ENCODE results near the gene MASP2. TPM values are rescaled to one million over a fixed set of nuclear protein-coding genes. Genes with fewer than 3 reads are reported as not detected.

The MASP2 gene
- total and polyA plus RNA-seq, 2 donors (not counting 1 experiment from before 2014, with no cell fraction given) = not detected

- no peak for DNase-seq (ENCODE audit: low read depth in 2 of 2)
- no peaks in the 10 kb centered on the region for H3K9me3 ChIP-seq (ENCODE audit: control insufficient read depth, insufficient read depth, low read depth, low read length)
- no peaks in the 10 kb centered on the region for H4K20me1 ChIP-seq (ENCODE audit: control insufficient read depth, extremely low read depth, insufficient read depth, low read length)
- H3K4me3 ChIP-seq (replicated peaks in 1 of 4; ENCODE audit: control extremely low read depth in 1 of 4, insufficient read depth in 1 of 4, low read depth in 3 of 4, low read length in 4 of 4) = no peak overlapping the region
- H3K4me2 ChIP-seq (ENCODE audit: extremely low read depth, insufficient read depth, low read length) = no peak overlapping the region
- no peaks in the 10 kb centered on the region for H3K4me1 ChIP-seq (ENCODE audit: control insufficient read depth, extremely low read depth, insufficient read depth, low read length)
- H3K27me3 ChIP-seq (ENCODE audit: control insufficient read depth, insufficient read depth, low read length) = no peaks in the 10 kb centered on the region
- no peak overlapping the region for H3K27ac ChIP-seq (ENCODE audit: insufficient read depth, low read length)
- TF ChIP-seq CTCF (conservative IDR thresholded peaks at IDR 0.05 in 1 of 2, IDR thresholded peaks at IDR 0.05 in 1 of 2; ENCODE audit: low read depth in 1 of 2, low read length in 2 of 2) = no peak
- no peak for TF ChIP-seq EZH2 (IDR thresholded peaks at IDR 0.05; ENCODE audit: low read length, missing control alignments)
- no peak overlapping the region for H3K9ac ChIP-seq (ENCODE audit: insufficient read depth, low read length)
- peaks cover 13% of the 10 kb centered on the region for H3K36me3 ChIP-seq (ENCODE audit: control insufficient read depth, insufficient read depth, low read length)
- no peaks in the 10 kb centered on the region for H3K79me2 ChIP-seq (ENCODE audit: control insufficient read depth, insufficient read depth, low read length)
- no peak overlapping the region for H2AFZ ChIP-seq (ENCODE audit: low read length)
Measured at GRCh38 chr1:11024874-11025203, 22.2 kb downstream of the MASP2 start.

GRCh38 chr1:11024154-11024873, 22.7 kb downstream of the MASP2 start:
- Histone ChIP-seq H3K4me2 (ENCODE audit: extremely low read depth, insufficient read depth, low read length) (no peak overlapping the region), H3K79me2 (ENCODE audit: control insufficient read depth, insufficient read depth, low read length) (peaks cover under 1% of the 10 kb centered on the region), H4K20me1 (ENCODE audit: control insufficient read depth, extremely low read depth, insufficient read depth, low read length) (no peaks in the 10 kb centered on the region), H2AFZ (ENCODE audit: low read length) (no peak overlapping the region), H3K4me1 (ENCODE audit: control insufficient read depth, extremely low read depth, insufficient read depth, low read length) (no peaks in the 10 kb centered on the region), H3K4me3 (replicated peaks in 1 of 4; ENCODE audit: control extremely low read depth in 1 of 4, insufficient read depth in 1 of 4, low read depth in 3 of 4, low read length in 4 of 4) (no peak overlapping the region), H3K9me3 (ENCODE audit: control insufficient read depth, insufficient read depth, low read depth, low read length) (no peaks in the 10 kb centered on the region), H3K9ac (ENCODE audit: insufficient read depth, low read length) (no peak overlapping the region), H3K27ac (ENCODE audit: insufficient read depth, low read length) (no peak overlapping the region), H3K36me3 (ENCODE audit: control insufficient read depth, insufficient read depth, low read length) (peaks cover 13% of the 10 kb centered on the region), H3K27me3 (ENCODE audit: control insufficient read depth, insufficient read depth, low read length) (no peaks in the 10 kb centered on the region)
- no peak for DNase-seq (ENCODE audit: low read depth in 2 of 2)
- no peak for TF ChIP-seq EZH2 (IDR thresholded peaks at IDR 0.05; ENCODE audit: low read length, missing control alignments)
- no peak for TF ChIP-seq CTCF (conservative IDR thresholded peaks at IDR 0.05 in 1 of 2, IDR thresholded peaks at IDR 0.05 in 1 of 2; ENCODE audit: low read depth in 1 of 2, low read length in 2 of 2)

- no peak for TF ChIP-seq CTCF (conservative IDR thresholded peaks at IDR 0.05 in 1 of 2, IDR thresholded peaks at IDR 0.05 in 1 of 2; ENCODE audit: low read depth in 1 of 2, low read length in 2 of 2)
- TF ChIP-seq EZH2 (IDR thresholded peaks at IDR 0.05; ENCODE audit: low read length, missing control alignments) = no peak
- Histone ChIP-seq H3K79me2 (ENCODE audit: control insufficient read depth, insufficient read depth, low read length) (peaks cover 3% of the 10 kb centered on the region), H3K4me2 (ENCODE audit: extremely low read depth, insufficient read depth, low read length) (no peak overlapping the region), H4K20me1 (ENCODE audit: control insufficient read depth, extremely low read depth, insufficient read depth, low read length) (no peaks in the 10 kb centered on the region), H3K36me3 (ENCODE audit: control insufficient read depth, insufficient read depth, low read length) (peaks cover 19% of the 10 kb centered on the region), H3K27ac (ENCODE audit: insufficient read depth, low read length) (no peak overlapping the region), H3K27me3 (ENCODE audit: control insufficient read depth, insufficient read depth, low read length) (no peaks in the 10 kb centered on the region), H2AFZ (ENCODE audit: low read length) (no peak overlapping the region), H3K4me3 (replicated peaks in 1 of 4; ENCODE audit: control extremely low read depth in 1 of 4, insufficient read depth in 1 of 4, low read depth in 3 of 4, low read length in 4 of 4) (no peak overlapping the region), H3K9me3 (ENCODE audit: control insufficient read depth, insufficient read depth, low read depth, low read length) (no peaks in the 10 kb centered on the region), H3K4me1 (ENCODE audit: control insufficient read depth, extremely low read depth, insufficient read depth, low read length) (no peaks in the 10 kb centered on the region), H3K9ac (ENCODE audit: insufficient read depth, low read length) (no peak overlapping the region)
- DNase-seq (ENCODE audit: low read depth in 2 of 2) = no peak
Measured at GRCh38 chr1:11023201-11023600, 23.8 kb downstream of the MASP2 start.

Data from fibroblast of lung (primary cell).